H9 (cell line): ENCODE data around the gene CEP63. TPM values are rescaled to one million over a fixed set of nuclear protein-coding genes. Genes with fewer than 3 reads are reported as not detected.

Source experiments
- DNase-seq: peaks from one replicate; pipeline ENCODE4 v3.0.0-alpha.2; 2017
- H2AFZ ChIP-seq: one replicate; pipeline ENCODE4 v1.6.1; 2013; ENCODE audit warnings: mild to moderate bottlenecking, low read length, control low read depth, moderate library complexity
- H2AK5ac ChIP-seq: 2 replicates; pipeline ENCODE4 v1.6.1; 2013; ENCODE audit warnings: low read length, control low read depth, mixed read lengths; ENCODE audit not compliant: insufficient read length
- H2BK120ac ChIP-seq: one replicate; pipeline ENCODE4 v1.6.1; 2013; ENCODE audit warnings: low read depth, mild to moderate bottlenecking, low read length, control low read depth, inconsistent platforms; ENCODE audit not compliant: poor library complexity, severe bottlenecking
- H2BK12ac ChIP-seq: 2 replicates; pipeline ENCODE4 v1.6.1; 2013; ENCODE audit warnings: low read length, control low read depth, mixed read lengths, low read depth; ENCODE audit not compliant: insufficient read length
- H2BK15ac ChIP-seq: 2 replicates; pipeline ENCODE4 v1.6.1; 2013; ENCODE audit warnings: low read depth, low read length, control low read depth
- H2BK20ac ChIP-seq: one replicate; pipeline ENCODE4 v1.6.1; 2013; ENCODE audit warnings: low read depth, mild to moderate bottlenecking, low read length, control low read depth, inconsistent platforms; ENCODE audit not compliant: poor library complexity, severe bottlenecking
- H2BK5ac ChIP-seq: 2 replicates; pipeline ENCODE4 v1.6.1; 2013; ENCODE audit warnings: low read length, control low read depth, mixed read lengths; ENCODE audit not compliant: insufficient read length
- H3K14ac ChIP-seq: 2 replicates; pipeline ENCODE4 v1.6.1; 2013; ENCODE audit warnings: low read length, control low read depth; ENCODE audit not compliant: insufficient read depth
- H3K18ac ChIP-seq: 2 replicates; pipeline ENCODE4 v1.6.1; 2013; ENCODE audit warnings: low read depth, mild to moderate bottlenecking, mixed read lengths, low read length, control low read depth; ENCODE audit not compliant: insufficient read length
- H3K23ac ChIP-seq: 2 replicates; pipeline ENCODE4 v1.6.1; 2013; ENCODE audit warnings: low read length, control low read depth, mixed read lengths, low read depth; ENCODE audit not compliant: insufficient read length
- H3K23me2 ChIP-seq: 2 replicates; pipeline ENCODE4 v1.6.1; 2013; ENCODE audit warnings: low read depth, mild to moderate bottlenecking, mixed read lengths, low read length, control low read depth; ENCODE audit not compliant: insufficient read length, poor library complexity, severe bottlenecking
- H3K27ac ChIP-seq: 2 replicates; pipeline ENCODE4 v1.5.1; 2013; ENCODE audit warnings: low read length, control low read depth, mixed read lengths, low read depth; ENCODE audit not compliant: insufficient read length
- H3K27me3 ChIP-seq: 2 replicates; pipeline ENCODE4 v1.6.1; 2013; ENCODE audit warnings: low read length, control low read depth, inconsistent platforms; ENCODE audit not compliant: insufficient read depth
- H3K4ac ChIP-seq: 2 replicates; pipeline ENCODE4 v1.6.1; 2013; ENCODE audit warnings: low read depth, mild to moderate bottlenecking, control low read depth, inconsistent platforms, low read length, moderate library complexity
- H3K4me1 ChIP-seq: 2 replicates; pipeline ENCODE4 v1.6.1; 2013; ENCODE audit warnings: low read length, control low read depth, inconsistent platforms; ENCODE audit not compliant: insufficient read depth
- H3K4me2 ChIP-seq: 2 replicates; pipeline ENCODE4 v1.6.1; 2013; ENCODE audit warnings: low read length, control low read depth, mixed read lengths; ENCODE audit not compliant: insufficient read length, insufficient read depth
- H3K56ac ChIP-seq: 2 replicates; pipeline ENCODE4 v1.6.1; 2013; ENCODE audit warnings: low read depth, mild to moderate bottlenecking, mixed read lengths, low read length, control low read depth; ENCODE audit not compliant: insufficient read length
- H3K79me1 ChIP-seq: 2 replicates; pipeline ENCODE4 v1.6.1; 2013; ENCODE audit warnings: low read depth, mild to moderate bottlenecking, moderate library complexity, low read length, control low read depth, inconsistent platforms; ENCODE audit not compliant: insufficient read depth, poor library complexity, severe bottlenecking
- H3K79me2 ChIP-seq: 2 replicates; pipeline ENCODE4 v1.6.1; 2013; ENCODE audit warnings: low read length, control low read depth, inconsistent platforms; ENCODE audit not compliant: insufficient read depth
- H3K9ac ChIP-seq: 2 replicates; pipeline ENCODE4 v1.6.1; 2013; ENCODE audit warnings: low read length, control low read depth, mixed read lengths; ENCODE audit not compliant: insufficient read length; ENCODE audit errors: extremely low read depth
- H3K9me3 ChIP-seq: one replicate; pipeline ENCODE4 v1.6.1; 2013; ENCODE audit warnings: low read depth, low read length, inconsistent platforms; ENCODE audit not compliant: control insufficient read depth
- H3T11ph ChIP-seq: one replicate; pipeline ENCODE4 v1.6.1; 2013; ENCODE audit warnings: mild to moderate bottlenecking, low read length, control low read depth, inconsistent platforms
- H4K20me1 ChIP-seq: one replicate; pipeline ENCODE4 v1.6.1; 2013; ENCODE audit not compliant: control insufficient read depth, insufficient read length, insufficient read depth
- H4K5ac ChIP-seq: 2 replicates; pipeline ENCODE4 v1.6.1; 2013; ENCODE audit warnings: low read depth, mild to moderate bottlenecking, mixed read lengths, low read length, control low read depth; ENCODE audit not compliant: insufficient read length
- H4K8ac ChIP-seq: replicated peaks from 2 replicates; pipeline ENCODE4 v1.6.1; 2013; ENCODE audit warnings: low read length, control low read depth, mixed read lengths, low read depth; ENCODE audit not compliant: insufficient read length
- H4K91ac ChIP-seq: 2 replicates; pipeline ENCODE4 v1.6.1; 2013; ENCODE audit warnings: low read depth, mild to moderate bottlenecking, moderate library complexity, mixed read lengths, low read length, control low read depth; ENCODE audit not compliant: insufficient read length
- H3K27ac Mint-ChIP-seq, 3 experiments: 2 replicates in 2 of 3; 3 replicates in 1 of 3; pipeline ENCODE4 v1.8.0; 2020 to 2021; ENCODE audit warnings: mixed read lengths in 3 of 3, mild to moderate bottlenecking in 1 of 3, moderate library complexity in 1 of 3
- H3K27me3 Mint-ChIP-seq: 2 replicates; pipeline ENCODE4 v1.8.0; 2021; ENCODE audit warnings: low read depth, mild to moderate bottlenecking, moderate library complexity, mixed read lengths
- H3K36me3 Mint-ChIP-seq, 3 experiments: 2 replicates in 2 of 3; 3 replicates in 1 of 3; pipeline ENCODE4 v1.8.0; 2020 to 2021; ENCODE audit warnings: low read depth in 3 of 3, mixed read lengths in 3 of 3; ENCODE audit not compliant: insufficient read depth in 1 of 3
- H3K4me1 Mint-ChIP-seq, 2 experiments: 2 replicates each; pipeline ENCODE4 v1.8.0; 2020; ENCODE audit warnings: mixed read lengths in 2 of 2
- H3K4me3 Mint-ChIP-seq, 2 experiments: 2 replicates in 1 of 2; 3 replicates in 1 of 2; pipeline ENCODE4 v1.8.0; 2020 to 2021; ENCODE audit warnings: mild to moderate bottlenecking in 2 of 2, mixed read lengths in 2 of 2, moderate library complexity in 1 of 2
- H3K9me3 Mint-ChIP-seq, 2 experiments: 2 replicates in 1 of 2; 3 replicates in 1 of 2; pipeline ENCODE4 v1.8.0; 2020; ENCODE audit warnings: mild to moderate bottlenecking in 2 of 2, mixed read lengths in 2 of 2, moderate library complexity in 1 of 2
- CTCF ChIP-seq: fragments of 200-600 bp; sonication (generic); conservative IDR thresholded peaks from 3 replicates; pipeline ENCODE4 v1.8.0; 2021; ENCODE audit warnings: antibody characterized with exemption, mild to moderate bottlenecking
- WGBS: extraction: QIAGEN DNeasy Blood & Tissue Kit; methylation state at CpG from one replicate; pipeline ENCODE4 v1.1.7; 2013; ENCODE audit warnings: missing lambda C conversion rate, low lambda C conversion rate, mixed read lengths; ENCODE audit not compliant: insufficient read length; ENCODE audit errors: extremely low coverage; 5-methylcytosine and 5-hydroxymethylcytosine counted together
- total RNA-seq: library from RNA; stranded (reverse); gene quantifications from 2 replicates; pipeline ENCODE4 v1.2.1, GENCODE V29; 2021

The CEP63 gene
- total RNA-seq, 1 experiment from 2014 or later = 16.2 TPM

- H3K27ac ChIP-seq = no peak overlapping the region
- no peak overlapping the region for H3K4me2 ChIP-seq
- no peaks in the 10 kb centered on the region for H3K9me3 ChIP-seq
- H4K8ac ChIP-seq = no peak overlapping the region
- Mint-ChIP-seq H3K4me3 (no peak overlapping the region), H3K9me3 (no peaks in the 10 kb centered on the region), H3K4me1 (no peaks in the 10 kb centered on the region), H3K27me3 (no peaks in the 10 kb centered on the region), H3K27ac (no peak overlapping the region), H3K36me3 (peaks cover 2 to 5% (median 5%) of the 10 kb centered on the region in 3 experiments; a peak in 3 of 7 replicates)
- H3K79me2 ChIP-seq = no peaks in the 10 kb centered on the region
- no peak overlapping the region for H3T11ph ChIP-seq
- no peak for TF ChIP-seq CTCF
- WGBS = no CpG with 5 or more reads among the region's 5 CpGs
- DNase-seq = no peak
- no peak overlapping the region for H2BK12ac ChIP-seq
- H2BK20ac ChIP-seq = no peak overlapping the region
- no peak overlapping the region for H2BK120ac ChIP-seq
- H2AFZ ChIP-seq = no peak overlapping the region
- no peak overlapping the region for H3K23ac ChIP-seq
- H3K14ac ChIP-seq = no peak overlapping the region
- H2AK5ac ChIP-seq = no peak overlapping the region
- no peaks in the 10 kb centered on the region for H4K20me1 ChIP-seq
- H3K4me1 ChIP-seq = no peaks in the 10 kb centered on the region
- H4K5ac ChIP-seq = no peak overlapping the region
- H2BK15ac ChIP-seq = no peak overlapping the region
- no peak overlapping the region for H2BK5ac ChIP-seq
- no peak overlapping the region for H3K18ac ChIP-seq
- no peak overlapping the region for H4K91ac ChIP-seq
- H3K23me2 ChIP-seq = no peaks in the 10 kb centered on the region
- no peak overlapping the region for H3K4ac ChIP-seq
- no peak overlapping the region for H3K56ac ChIP-seq
- H3K79me1 ChIP-seq = no peaks in the 10 kb centered on the region
- H3K27me3 ChIP-seq = no peaks in the 10 kb centered on the region
- no peak overlapping the region for H3K9ac ChIP-seq
These were observed 50.9 kb downstream of the CEP63 start for GRCh38 chr3:134536781-134537180.
